GM19463 (cell line): ENCODE measurements around the gene PARP3.

ENCODE experiments used
- ATAC-seq: cut with Tn5 transposase; IDR thresholded peaks from one replicate; pipeline ENCODE4 v1.9.1; 2021; ENCODE audit warnings: mild to moderate bottlenecking, moderate library complexity; ENCODE audit not compliant: unreplicated experiment

The PARP3 gene

GRCh38 chr3:51966016-51966415 is 23.9 kb downstream of the PARP3 start:
- no peak for ATAC-seq

- no peak for ATAC-seq
Measured at GRCh38 chr3:51966486-51966885, 24.3 kb downstream of the PARP3 start.

GRCh38 chr3:51966922-51967383 is 24.8 kb downstream of the PARP3 start:
- peak; percentile 57 for ATAC-seq

GRCh38 chr3:51967384-51968169 is 25.4 kb downstream of the PARP3 start, which contains the start of gene PCBP4:
Gene PCBP4 (minus strand): TSS chr3:51967454. CDS start chr3:51961240, 6,214 bp downstream.
- ATAC-seq: peak; percentile 56

GRCh38 chr3:51968170-51968775 is 26.1 kb downstream of the PARP3 start:
- ATAC-seq: no peak

- ATAC-seq: no peak
Measured at GRCh38 chr3:51968883-51969678, 26.9 kb downstream of the PARP3 start.

GRCh38 chr3:51969841-51970240 is 27.7 kb downstream of the PARP3 start:
- no peak for ATAC-seq

GRCh38 chr3:51970606-51971300 is 28.6 kb downstream of the PARP3 start:
- no peak for ATAC-seq

GRCh38 chr3:51971350-51971749 is 29.2 kb downstream of the PARP3 start:
- no peak for ATAC-seq

GRCh38 chr3:51974277-51974962 is 32.3 kb downstream of the PARP3 start:
- ATAC-seq: peak; percentile 3

- peak; percentile 63 for ATAC-seq
Measured at GRCh38 chr3:51974963-51975851, 33.0 kb downstream of the PARP3 start, which contains the start of gene ABHD14A. Gene ABHD14A (plus strand): TSS chr3:51975064. CDS start chr3:51975136, 72 bp downstream.

- no peak for ATAC-seq
Measured at GRCh38 chr3:51975852-51976549, 33.8 kb downstream of the PARP3 start.

- ATAC-seq: no peak
Measured at GRCh38 chr3:51977446-51978142, 35.4 kb downstream of the PARP3 start.

GRCh38 chr3:51978143-51978502 is 36.0 kb downstream of the PARP3 start:
- no peak for ATAC-seq

- ATAC-seq: no peak
Measured at GRCh38 chr3:51980253-51980652, 38.1 kb downstream of the PARP3 start.

GRCh38 chr3:51982352-51982837 is 40.2 kb downstream of the PARP3 start:
- peak; percentile 48 for ATAC-seq

GRCh38 chr3:51982838-51983577 is 40.8 kb downstream of the PARP3 start, which contains the start of gene ACY1:
Gene ACY1 (plus strand): TSS chr3:51983535. CDS start chr3:51984065, 530 bp downstream.
- ATAC-seq: peak; percentile 73
